ENCODE results near the gene DCAF11. TPM values are rescaled to one million over a fixed set of nuclear protein-coding genes. Genes with fewer than 3 reads are reported as not detected.

The DCAF11 gene
- total and polyA plus RNA-seq, 2 of the 13 experiments (the other 11 are each of a cell fraction or from before 2014, with no cell fraction given): 150 to 257 TPM

GRCh38 chr14:24141097-24141880, 26.7 kb downstream of the DCAF11 start, which contains the start of gene EMC9 (continued):
- TF ChIP-seq CENPBD1 (CRISPR knock-in tag; IDR thresholded peaks at IDR 0.05; ENCODE audit: borderline replicate concordance, low read depth) (no peak), EEA1 (CRISPR knock-in tag; IDR thresholded peaks at IDR 0.05; ENCODE audit: borderline replicate concordance) (peak; percentile 98), ZNF644 (CRISPR knock-in tag; IDR thresholded peaks at IDR 0.05; ENCODE audit: low read depth) (peak; percentile 68), REL (CRISPR knock-in tag; conservative IDR thresholded peaks at IDR 0.05) (no peak), ZBTB37 (CRISPR knock-in tag; IDR thresholded peaks at IDR 0.05) (peak; percentile 82; the same call in 1 of the 2 replicates), ZZZ3 (CRISPR knock-in tag; IDR thresholded peaks at IDR 0.05; ENCODE audit: borderline replicate concordance) (peak; percentile 92), ZNF101 (CRISPR knock-in tag; IDR thresholded peaks at IDR 0.05; ENCODE audit: borderline replicate concordance, low read depth) (no peak), KDM4B (CRISPR knock-in tag; IDR thresholded peaks at IDR 0.05) (peak; percentile 96), TOPORS (CRISPR knock-in tag; IDR thresholded peaks at IDR 0.05) (peak; percentile 99), JUND (CRISPR knock-in tag; IDR thresholded peaks at IDR 0.05) (no peak), BRF2 (CRISPR knock-in tag; IDR thresholded peaks at IDR 0.05) (peak; percentile 95), ZBTB43 (CRISPR knock-in tag; conservative IDR thresholded peaks at IDR 0.05) (no peak), NR3C1 (CRISPR knock-in tag; IDR thresholded peaks at IDR 0.05) (no peak), SP4 (CRISPR knock-in tag; IDR thresholded peaks at IDR 0.05) (no peak), PHB2 (IDR thresholded peaks at IDR 0.05; ENCODE audit: partially characterized antibody) (no peak), NFATC3 (CRISPR knock-in tag; IDR thresholded peaks at IDR 0.05) (no peak; the same call in 1 of the 2 replicates), MYNN (CRISPR knock-in tag; IDR thresholded peaks at IDR 0.05; ENCODE audit: low read depth) (peak; percentile 69; the same call in 1 of the 2 replicates), ZFP1 (CRISPR knock-in tag; IDR thresholded peaks at IDR 0.05) (no peak), PLSCR1 (CRISPR knock-in tag; IDR thresholded peaks at IDR 0.05; ENCODE audit: borderline replicate concordance) (no peak), ASH2L (IDR thresholded peaks at IDR 0.05; ENCODE audit: insufficient read length, low read depth, low read length) (peak; percentile 95), ZNF530 (CRISPR knock-in tag; IDR thresholded peaks at IDR 0.05; ENCODE audit: low read depth) (no peak), ZSCAN31 (CRISPR knock-in tag; IDR thresholded peaks at IDR 0.05; ENCODE audit: low read depth) (peak; percentile 99), ZNF513 (CRISPR knock-in tag; conservative IDR thresholded peaks at IDR 0.05) (peak; percentile 100), SMARCC2 (IDR thresholded peaks at IDR 0.05) (no peak)
